Measurements from ENCODE around the gene ST6GALNAC3. TPM values are rescaled to one million over a fixed set of nuclear protein-coding genes. Genes with fewer than 3 reads are reported as not detected.
"Not testable (repeated sequence)": the region's sequence is repeated elsewhere in the genome, so short reads cannot be mapped to it uniquely, and the experiment has no call there.

ST6GALNAC3 gene
- total and polyA plus RNA-seq, 3 donors from 2014 or later: 0.46 to 0.87 (median 0.74) TPM

DNA sequence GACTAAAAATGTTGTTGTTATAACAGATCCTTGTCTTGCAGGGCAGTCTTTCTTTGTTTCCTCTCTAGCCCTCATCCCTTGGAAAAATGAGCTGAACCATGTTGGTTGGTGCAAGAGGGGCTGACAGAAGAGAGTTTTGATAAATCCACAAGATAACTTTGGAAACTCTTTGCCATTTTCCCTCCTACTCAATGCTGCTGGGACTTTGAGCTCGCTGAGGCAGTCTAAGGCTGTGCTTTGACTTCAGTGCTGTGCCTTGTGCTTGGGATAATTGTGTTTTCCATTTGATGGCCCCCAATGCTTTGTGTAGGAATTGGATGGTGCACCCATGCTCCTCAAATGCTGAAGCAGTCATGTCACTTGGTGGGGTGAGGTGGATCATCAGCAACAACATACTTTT is 31.7 kb downstream of the ST6GALNAC3 start:
- H3K9me3 ChIP-seq: no peaks in the 10 kb centered on the region
- H3K27ac ChIP-seq: no peak overlapping the region
- TF ChIP-seq POLR2A (IDR thresholded peaks at IDR 0.05): no peak
- TF ChIP-seq, protein P1, sequence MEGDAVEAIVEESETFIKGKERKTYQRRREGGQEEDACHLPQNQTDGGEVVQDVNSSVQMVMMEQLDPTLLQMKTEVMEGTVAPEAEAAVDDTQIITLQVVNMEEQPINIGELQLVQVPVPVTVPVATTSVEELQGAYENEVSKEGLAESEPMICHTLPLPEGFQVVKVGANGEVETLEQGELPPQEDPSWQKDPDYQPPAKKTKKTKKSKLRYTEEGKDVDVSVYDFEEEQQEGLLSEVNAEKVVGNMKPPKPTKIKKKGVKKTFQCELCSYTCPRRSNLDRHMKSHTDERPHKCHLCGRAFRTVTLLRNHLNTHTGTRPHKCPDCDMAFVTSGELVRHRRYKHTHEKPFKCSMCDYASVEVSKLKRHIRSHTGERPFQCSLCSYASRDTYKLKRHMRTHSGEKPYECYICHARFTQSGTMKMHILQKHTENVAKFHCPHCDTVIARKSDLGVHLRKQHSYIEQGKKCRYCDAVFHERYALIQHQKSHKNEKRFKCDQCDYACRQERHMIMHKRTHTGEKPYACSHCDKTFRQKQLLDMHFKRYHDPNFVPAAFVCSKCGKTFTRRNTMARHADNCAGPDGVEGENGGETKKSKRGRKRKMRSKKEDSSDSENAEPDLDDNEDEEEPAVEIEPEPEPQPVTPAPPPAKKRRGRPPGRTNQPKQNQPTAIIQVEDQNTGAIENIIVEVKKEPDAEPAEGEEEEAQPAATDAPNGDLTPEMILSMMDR (IDR thresholded peaks at IDR 0.05): no peak
- H3K36me3 ChIP-seq (ENCODE audit: low read depth, missing control alignments): no peaks in the 10 kb centered on the region
- H3K4me1 ChIP-seq: no peaks in the 10 kb centered on the region
- 76 to 100% methylated on average over 1 of the region's 1 CpG for WGBS, 2 donors
- DNase-seq: no peak
- no peaks in the 10 kb centered on the region for H3K27me3 ChIP-seq
- no peak overlapping the region for H3K4me3 ChIP-seq
- intact Hi-C loops (cut with DNase I; ENCODE audit: low total_unique reads): no loop called here

DNA sequence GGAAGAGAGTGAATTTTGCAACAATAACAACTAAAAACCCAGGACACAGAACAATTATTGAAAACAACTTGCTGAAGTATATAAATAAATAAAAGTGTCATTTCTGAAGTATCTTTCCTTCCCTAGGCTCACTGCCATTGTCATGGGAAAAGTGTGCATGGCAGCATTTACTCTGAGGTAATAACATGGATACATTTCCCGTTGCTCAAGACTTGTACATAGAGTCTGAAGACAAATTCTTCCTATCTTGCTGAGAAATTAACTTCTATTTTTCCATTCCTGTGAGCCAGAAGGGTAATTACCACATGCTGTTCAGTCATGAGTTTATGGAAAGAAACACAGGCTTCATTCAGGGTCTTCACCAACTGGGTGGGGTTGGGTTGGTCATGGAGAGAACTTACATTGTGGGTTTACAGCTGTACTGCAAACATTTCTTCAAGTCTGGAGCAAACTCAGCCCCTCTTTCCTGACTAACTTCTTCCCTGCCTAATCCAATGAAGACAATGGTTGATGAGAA is 32.2 kb downstream of the ST6GALNAC3 start:
- WGBS, 2 donors: 83 to 91% methylated on average over 1 of the region's 1 CpG
- intact Hi-C loops (cut with DNase I; ENCODE audit: low total_unique reads): no loop called here
- Histone ChIP-seq H3K4me1 (no peaks in the 10 kb centered on the region), H3K4me3 (no peak overlapping the region), H3K27me3 (no peaks in the 10 kb centered on the region), H3K36me3 (ENCODE audit: low read depth, missing control alignments) (no peaks in the 10 kb centered on the region), H3K9me3 (no peaks in the 10 kb centered on the region), H3K27ac (no peak overlapping the region)
- no peak for DNase-seq
- TF ChIP-seq POLR2A (IDR thresholded peaks at IDR 0.05): no peak
- TF ChIP-seq, protein P1 (IDR thresholded peaks at IDR 0.05): no peak

DNA sequence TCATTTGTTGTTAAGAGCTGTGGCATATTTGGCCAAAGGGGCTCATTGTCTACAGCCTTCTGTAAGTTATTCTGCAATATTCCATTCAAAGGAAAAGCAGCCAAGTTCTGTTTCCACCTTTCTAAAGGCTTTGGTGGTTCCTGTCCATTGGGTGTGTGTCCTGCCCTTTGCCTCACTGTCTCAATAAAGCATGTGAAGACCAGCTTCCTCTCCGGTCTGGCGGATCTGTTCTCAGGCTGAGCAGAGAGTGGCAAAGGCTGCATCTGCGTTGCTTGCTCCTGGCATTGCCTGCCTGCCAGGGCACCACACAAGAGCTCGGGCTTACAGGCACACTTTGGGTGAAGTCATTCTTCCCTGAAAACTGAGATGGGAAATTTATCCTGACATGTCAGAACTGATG is 34.9 kb downstream of the ST6GALNAC3 start:
- 93 to 94% methylated on average over 4 of the region's 4 CpGs for WGBS, 2 donors
- DNase-seq: no peak
- Histone ChIP-seq H3K27me3 (no peaks in the 10 kb centered on the region), H3K4me1 (no peaks in the 10 kb centered on the region), H3K36me3 (ENCODE audit: low read depth, missing control alignments) (no peaks in the 10 kb centered on the region), H3K4me3 (no peak overlapping the region), H3K27ac (no peak overlapping the region), H3K9me3 (no peaks in the 10 kb centered on the region)
- intact Hi-C loops (cut with DNase I; ENCODE audit: low total_unique reads): no loop called here
- TF ChIP-seq, protein P1 (IDR thresholded peaks at IDR 0.05): no peak
- no peak for TF ChIP-seq POLR2A (IDR thresholded peaks at IDR 0.05)

DNA sequence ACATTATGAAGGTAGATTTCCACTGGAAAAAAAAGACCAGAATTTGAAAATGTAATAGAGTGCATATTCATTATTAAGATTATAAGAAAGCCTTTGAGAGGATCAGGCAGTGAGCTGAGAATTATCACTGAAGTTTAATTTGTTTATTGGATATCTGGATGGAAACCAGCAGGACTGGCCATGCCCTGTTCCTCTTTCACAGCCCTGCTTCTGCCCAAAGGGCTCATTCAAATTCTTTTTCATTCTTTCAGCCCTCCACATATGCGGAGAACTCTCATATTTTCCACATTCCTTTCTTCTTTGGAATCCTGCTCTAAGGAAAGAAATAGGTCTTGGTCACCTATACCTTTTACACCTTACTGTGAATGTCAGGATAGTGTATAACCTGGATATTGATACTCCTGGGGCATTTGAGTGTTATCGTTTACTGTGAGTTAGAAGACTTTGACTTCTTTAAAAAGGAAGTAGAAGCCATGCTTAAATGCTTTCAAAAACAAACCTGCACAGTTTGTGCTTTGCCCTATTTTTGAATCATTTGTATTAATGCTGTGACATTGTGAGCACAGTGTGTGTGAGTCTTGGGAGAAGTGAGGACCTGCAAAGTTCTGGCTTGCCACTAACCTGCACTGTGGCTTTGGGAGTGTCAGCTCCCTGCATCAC is 35.5 kb downstream of the ST6GALNAC3 start:
- Histone ChIP-seq H3K4me1 (no peaks in the 10 kb centered on the region), H3K36me3 (ENCODE audit: low read depth, missing control alignments) (no peaks in the 10 kb centered on the region), H3K4me3 (no peak overlapping the region), H3K27me3 (no peaks in the 10 kb centered on the region), H3K27ac (no peak overlapping the region), H3K9me3 (no peaks in the 10 kb centered on the region)
- TF ChIP-seq POLR2A (IDR thresholded peaks at IDR 0.05): no peak
- TF ChIP-seq, protein P1 (IDR thresholded peaks at IDR 0.05): no peak
- 73 to 79% methylated on average over 2 of the region's 2 CpGs for WGBS, 2 donors
- DNase-seq: no peak
- intact Hi-C loops (cut with DNase I; ENCODE audit: low total_unique reads): no loop called here

DNA sequence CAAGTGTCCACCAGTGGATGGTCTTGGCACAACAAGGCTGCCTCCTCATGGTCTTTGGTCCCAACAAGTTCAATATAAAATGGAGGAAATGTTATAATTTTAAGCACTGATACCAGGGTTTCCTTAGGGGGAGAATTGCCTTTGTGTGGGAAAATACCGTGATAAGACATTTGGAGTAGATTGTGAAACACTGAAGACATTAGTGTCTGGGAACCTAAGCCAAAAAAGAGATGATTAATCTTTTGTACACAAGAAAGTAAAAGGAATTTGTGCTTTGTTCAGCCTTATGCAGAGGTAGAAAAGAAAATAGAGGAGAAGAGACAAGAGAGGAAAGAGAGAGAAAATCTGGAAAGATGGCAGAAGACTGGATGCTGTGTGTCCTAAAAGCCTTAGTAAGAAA is 36.1 kb downstream of the ST6GALNAC3 start:
- Histone ChIP-seq H3K4me1 (no peaks in the 10 kb centered on the region), H3K4me3 (no peak overlapping the region), H3K27ac (no peak overlapping the region), H3K9me3 (no peaks in the 10 kb centered on the region), H3K27me3 (no peaks in the 10 kb centered on the region), H3K36me3 (ENCODE audit: low read depth, missing control alignments) (no peaks in the 10 kb centered on the region)
- TF ChIP-seq, protein P1 (IDR thresholded peaks at IDR 0.05): no peak
- TF ChIP-seq POLR2A (IDR thresholded peaks at IDR 0.05): no peak
- intact Hi-C loops (cut with DNase I; ENCODE audit: low total_unique reads): no loop called here
- 63 to 79% methylated on average over 1 of the region's 1 CpG for WGBS, 2 donors
- DNase-seq: no peak

DNA sequence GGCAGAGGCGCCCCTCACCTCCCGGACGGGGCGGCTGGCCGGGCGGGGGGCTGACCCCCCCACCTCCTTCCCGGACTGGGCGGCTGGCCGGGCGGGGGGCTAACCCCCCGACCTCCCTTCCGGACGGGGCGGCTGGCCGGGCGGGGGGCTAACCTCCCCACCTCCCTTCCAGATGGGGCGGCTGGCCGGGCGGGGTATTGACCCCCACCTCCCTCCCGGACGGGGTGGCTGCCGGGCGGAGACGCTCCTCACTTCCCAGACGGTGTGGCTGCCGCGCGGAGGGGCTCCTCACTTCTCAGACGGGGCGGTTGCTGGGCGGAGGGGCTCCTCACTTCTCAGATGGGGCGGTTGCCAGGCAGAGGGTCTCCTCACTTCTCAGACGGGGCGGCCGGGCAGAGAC is 37.8 kb downstream of the ST6GALNAC3 start:
- 65 to 79% methylated on average over 4 to 13 of the region's 35 CpGs for WGBS, 2 donors
- H3K36me3 ChIP-seq (ENCODE audit: low read depth, missing control alignments); DNase-seq; H3K9me3 ChIP-seq; H3K27me3 ChIP-seq; intact Hi-C loops (cut with DNase I; ENCODE audit: low total_unique reads); H3K4me3 ChIP-seq; H3K4me1 ChIP-seq; H3K27ac ChIP-seq: not testable (repeated sequence)

Measured in testis (tissue), 3 donors.